Choroid plexus epithelial cell (primary cell): Measurements from ENCODE around the gene CISD3.
A peak's percentile ranks its signal among the peaks of the same experiment; 100 is the strongest.

Source experiments
- DNase-seq: peaks from one replicate; pipeline ENCODE4 v3.0.0-alpha.2; 2010; ENCODE audit warnings: low read depth
- H3K4me3 ChIP-seq: 2 replicates; pipeline ENCODE4 v1.5.1; 2011; ENCODE audit warnings: low read depth, mild to moderate bottlenecking, control low read depth, low read length, moderate library complexity
- TF ChIP-seq, protein P1 (sequence below): conservative IDR thresholded peaks from 2 replicates; pipeline ENCODE4 v1.5.1; 2011; ENCODE audit warnings: low read depth, mild to moderate bottlenecking, control low read depth, inconsistent platforms, low read length, moderate library complexity

CISD3 gene

DNA sequence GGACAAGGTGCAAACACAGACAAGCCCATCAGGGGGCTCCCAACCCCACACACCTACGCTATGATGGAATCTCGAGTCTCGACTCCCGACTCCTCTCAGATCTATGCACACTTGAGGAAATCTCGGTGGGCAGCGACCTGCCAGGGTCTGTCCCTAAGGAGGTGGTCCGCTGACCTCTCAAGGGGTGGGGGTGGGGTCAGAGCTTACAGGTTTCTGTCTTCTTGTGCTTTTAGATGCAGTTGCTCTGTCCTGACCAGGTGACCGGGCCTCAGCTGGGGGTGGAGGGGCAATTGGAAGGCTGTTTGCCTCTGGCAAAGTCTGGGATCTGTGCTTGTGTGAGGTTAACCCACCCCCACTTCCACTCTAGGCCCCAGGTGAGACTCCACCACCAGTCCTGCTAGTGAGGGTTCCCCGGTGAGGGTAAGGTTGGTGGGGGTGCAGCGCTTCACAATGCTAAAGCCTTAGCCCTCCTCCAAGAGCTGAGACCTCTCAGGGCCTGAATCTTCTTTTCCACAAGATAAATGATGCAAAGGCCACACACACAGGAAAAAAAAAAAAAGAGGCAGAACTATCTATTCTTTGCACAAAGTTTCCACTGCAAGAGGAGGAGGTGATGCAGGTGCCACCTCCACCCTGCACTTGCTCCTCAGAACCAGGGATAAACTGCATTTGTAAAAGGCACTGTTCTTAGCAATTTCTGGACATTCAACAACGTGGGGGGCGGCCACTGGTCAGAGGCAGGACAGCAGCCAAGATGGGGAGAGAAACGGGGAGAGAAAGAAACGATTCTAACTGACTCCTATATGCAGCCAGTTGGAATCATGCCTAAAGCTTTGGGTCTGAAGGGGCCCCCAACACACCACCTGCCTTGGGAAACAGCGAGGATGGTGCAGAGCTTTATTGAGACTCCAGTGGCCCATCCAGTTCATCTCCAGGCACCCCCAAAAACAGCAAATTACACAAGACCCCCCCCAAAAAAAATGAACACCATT is 4.1 kb downstream of the CISD3 start:
- TF ChIP-seq, protein P1, sequence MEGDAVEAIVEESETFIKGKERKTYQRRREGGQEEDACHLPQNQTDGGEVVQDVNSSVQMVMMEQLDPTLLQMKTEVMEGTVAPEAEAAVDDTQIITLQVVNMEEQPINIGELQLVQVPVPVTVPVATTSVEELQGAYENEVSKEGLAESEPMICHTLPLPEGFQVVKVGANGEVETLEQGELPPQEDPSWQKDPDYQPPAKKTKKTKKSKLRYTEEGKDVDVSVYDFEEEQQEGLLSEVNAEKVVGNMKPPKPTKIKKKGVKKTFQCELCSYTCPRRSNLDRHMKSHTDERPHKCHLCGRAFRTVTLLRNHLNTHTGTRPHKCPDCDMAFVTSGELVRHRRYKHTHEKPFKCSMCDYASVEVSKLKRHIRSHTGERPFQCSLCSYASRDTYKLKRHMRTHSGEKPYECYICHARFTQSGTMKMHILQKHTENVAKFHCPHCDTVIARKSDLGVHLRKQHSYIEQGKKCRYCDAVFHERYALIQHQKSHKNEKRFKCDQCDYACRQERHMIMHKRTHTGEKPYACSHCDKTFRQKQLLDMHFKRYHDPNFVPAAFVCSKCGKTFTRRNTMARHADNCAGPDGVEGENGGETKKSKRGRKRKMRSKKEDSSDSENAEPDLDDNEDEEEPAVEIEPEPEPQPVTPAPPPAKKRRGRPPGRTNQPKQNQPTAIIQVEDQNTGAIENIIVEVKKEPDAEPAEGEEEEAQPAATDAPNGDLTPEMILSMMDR: peak; percentile 42
- H3K4me3 ChIP-seq: no peak overlapping the region
- no peak for DNase-seq

DNA sequence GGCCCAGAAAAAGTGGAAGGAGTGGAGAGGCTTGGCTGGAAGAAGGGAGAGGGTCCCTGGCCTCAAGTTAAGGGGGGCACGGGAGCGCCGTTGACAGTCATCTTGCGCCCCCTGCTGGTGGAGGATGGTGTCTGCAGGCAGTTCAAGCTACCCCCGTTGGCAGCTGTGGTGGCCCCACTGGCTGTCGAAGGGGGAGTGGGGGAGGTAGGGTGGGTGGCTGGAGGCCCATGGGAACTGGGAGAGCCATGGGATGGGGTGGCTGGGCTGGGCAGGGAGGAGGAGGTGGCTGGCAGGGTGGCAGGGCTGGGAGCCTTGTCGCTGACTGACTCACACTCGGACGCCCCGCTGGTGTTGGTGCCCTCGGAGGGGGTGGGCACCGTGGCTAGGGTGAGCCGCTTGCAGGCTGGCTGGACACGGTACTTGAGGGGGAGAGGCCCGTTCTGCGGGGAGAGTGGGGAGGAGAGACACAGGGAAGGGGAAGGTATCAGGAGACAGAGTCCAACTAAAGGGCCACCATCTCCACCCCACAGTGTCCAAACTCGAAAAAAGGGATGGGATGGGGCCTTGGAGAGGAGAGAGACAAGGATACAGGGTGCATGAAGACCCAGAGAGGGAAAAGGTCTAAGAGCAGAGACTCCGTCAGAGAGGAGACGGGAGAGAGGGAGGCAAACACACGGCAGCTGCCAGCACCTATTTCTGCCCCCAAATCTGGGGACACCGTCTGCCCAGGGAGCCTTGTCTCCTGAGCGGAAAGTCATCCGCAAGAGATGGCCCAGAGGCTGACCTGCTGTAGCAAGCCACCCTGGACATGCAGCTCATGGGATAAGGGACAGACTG is 5.2 kb downstream of the CISD3 start:
- no peak overlapping the region for H3K4me3 ChIP-seq
- TF ChIP-seq, protein P1: peak; percentile 91
- no peak for DNase-seq

DNA sequence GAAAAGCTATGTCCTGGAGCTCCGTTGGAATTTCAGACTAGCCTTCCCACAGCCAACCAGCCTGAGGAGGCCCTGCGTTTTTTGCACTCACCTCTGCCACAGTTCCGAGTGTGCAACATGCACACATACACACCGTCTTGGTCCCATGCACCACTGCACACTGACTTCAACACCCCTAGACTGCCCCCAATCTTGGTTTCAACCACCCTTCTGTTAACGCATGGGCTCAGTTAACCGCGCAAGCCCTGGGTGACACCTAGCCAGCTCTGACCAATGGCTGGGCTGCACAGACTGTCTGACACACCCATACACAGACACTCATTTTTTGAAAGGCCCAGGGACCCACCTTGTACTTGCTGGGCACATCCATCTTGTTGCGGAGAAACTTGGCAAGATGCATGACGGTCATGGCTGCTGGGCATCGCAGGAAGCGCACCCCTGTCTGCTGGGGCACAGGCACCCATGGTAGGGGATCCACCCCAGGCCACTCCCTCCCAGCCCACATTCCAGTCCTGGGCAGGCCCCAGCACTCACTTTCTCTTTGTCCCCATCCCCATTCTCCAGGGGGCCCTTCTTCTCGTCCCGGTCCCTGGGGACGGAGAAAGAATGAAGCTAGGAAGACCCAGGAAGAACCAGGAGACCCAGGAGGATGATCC is 8.0 kb downstream of the CISD3 start:
- TF ChIP-seq, protein P1: no peak
- DNase-seq: no peak
- H3K4me3 ChIP-seq: no peak overlapping the region

DNA sequence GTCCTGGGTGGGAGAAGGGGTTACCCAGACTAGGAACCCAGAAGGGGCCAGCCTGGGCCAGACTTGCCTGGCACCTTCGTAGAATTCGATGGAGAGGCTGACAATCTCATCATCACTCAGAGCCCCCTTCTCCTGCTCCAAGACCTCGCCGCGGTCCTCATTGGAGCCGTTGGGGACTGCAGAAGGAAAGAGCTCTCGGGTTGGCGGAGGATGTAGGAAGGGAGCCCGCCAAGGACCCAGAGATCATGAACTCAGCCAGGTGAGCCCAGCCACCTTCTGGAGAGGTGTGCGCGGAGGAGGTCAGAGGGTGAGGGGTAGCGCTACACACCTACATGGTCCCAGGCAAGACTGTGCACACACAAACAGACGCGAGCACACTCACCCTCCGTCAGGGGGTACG is 8.5 kb downstream of the CISD3 start:
- no peak overlapping the region for H3K4me3 ChIP-seq
- no peak for DNase-seq
- TF ChIP-seq, protein P1: no peak

DNA sequence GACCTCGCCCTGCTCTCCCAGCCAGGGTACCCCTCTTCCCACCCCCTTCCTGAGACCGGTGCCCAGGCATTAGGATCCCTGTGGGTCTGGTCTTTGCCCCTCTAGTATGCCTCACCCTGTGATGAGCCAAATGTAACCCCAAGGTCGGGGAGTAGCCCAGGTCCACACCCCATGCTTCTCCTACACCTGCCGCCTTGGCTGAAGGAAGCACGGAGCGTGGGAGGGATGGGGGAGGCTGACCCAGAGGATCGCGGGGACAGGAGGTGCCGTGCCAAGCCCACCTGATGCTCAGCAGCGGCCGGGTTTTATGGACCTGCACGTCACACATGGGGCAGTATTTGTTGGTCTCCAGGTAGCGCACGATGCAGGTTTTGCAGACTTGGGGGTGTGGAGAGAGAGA is 9.2 kb downstream of the CISD3 start:
- TF ChIP-seq, protein P1: no peak
- no peak for DNase-seq
- H3K4me3 ChIP-seq: no peak overlapping the region

DNA sequence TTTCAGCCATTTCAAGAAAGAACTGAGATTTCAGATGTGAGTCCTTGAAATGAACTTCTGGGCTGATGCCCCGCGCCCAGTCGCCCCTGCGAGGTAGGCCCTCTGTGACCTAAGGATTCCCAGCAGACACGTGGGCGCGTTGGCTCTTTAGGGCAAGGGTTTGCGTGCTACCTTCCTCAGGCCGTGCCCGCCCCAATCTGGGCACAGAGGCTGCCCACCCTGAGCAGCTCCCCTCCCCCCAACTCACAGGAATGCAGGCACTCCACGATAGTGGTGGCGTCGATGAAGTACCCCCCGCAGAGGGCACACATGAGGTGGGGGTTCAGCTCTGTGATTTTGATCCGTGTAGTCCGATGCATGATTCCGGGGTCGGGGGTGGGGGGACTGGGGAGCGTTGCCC is 9.9 kb downstream of the CISD3 start:
- no peak overlapping the region for H3K4me3 ChIP-seq
- TF ChIP-seq, protein P1: no peak
- no peak for DNase-seq
